Measurements from ENCODE around the gene HM13.
"Not testable (repeated sequence)": the region's sequence is repeated elsewhere in the genome, so short reads cannot be mapped to it uniquely, and the experiment has no call there.

Gene HM13

GRCh38 chr20:31514154-31515071 is at the start of gene HM13:
Gene HM13 (plus strand): TSS chr20:31514442. CDS start chr20:31514552, 110 bp downstream.
- peak; percentile 94 for DNase-seq (ENCODE audit: low read depth)

GRCh38 chr20:31470946-31471345 is 43.3 kb upstream of the HM13 start:
- DNase-seq (ENCODE audit: low read depth), result not testable (repeated sequence)

- DNase-seq (ENCODE audit: low read depth), result no peak
These were observed 41.6 kb upstream of the HM13 start for GRCh38 chr20:31472395-31473330.

GRCh38 chr20:31473331-31474096 is 40.7 kb upstream of the HM13 start:
- no peak for DNase-seq (ENCODE audit: low read depth)

GRCh38 chr20:31474097-31474436 is 40.2 kb upstream of the HM13 start:
- no peak for DNase-seq (ENCODE audit: low read depth)

GRCh38 chr20:31474758-31475427 is 39.3 kb upstream of the HM13 start, which contains the start of the genes DEFB124 and REM1:
Gene DEFB124 (minus strand): TSS chr20:31475127. CDS start chr20:31473013, 2,114 bp downstream.
Gene REM1 (plus strand): TSS chr20:31475288. CDS start chr20:31476446, 1,158 bp downstream.
- DNase-seq (ENCODE audit: low read depth), result no peak

- no peak for DNase-seq (ENCODE audit: low read depth)
These were observed 38.6 kb upstream of the HM13 start for GRCh38 chr20:31475472-31476293.

GRCh38 chr20:31476294-31476585 is 38.0 kb upstream of the HM13 start:
- DNase-seq (ENCODE audit: low read depth), result no peak

GRCh38 chr20:31476643-31477215 is 37.5 kb upstream of the HM13 start:
- DNase-seq (ENCODE audit: low read depth), result no peak

GRCh38 chr20:31484001-31484400 is 30.2 kb upstream of the HM13 start:
- DNase-seq (ENCODE audit: low read depth), result no peak

GRCh38 chr20:31485450-31486339 is 28.5 kb upstream of the HM13 start:
- peak; percentile 55 for DNase-seq (ENCODE audit: low read depth)

- no peak for DNase-seq (ENCODE audit: low read depth)
These were observed 26.1 kb upstream of the HM13 start for GRCh38 chr20:31488115-31488514.

GRCh38 chr20:31489152-31489551 is 25.1 kb upstream of the HM13 start:
- no peak for DNase-seq (ENCODE audit: low read depth)

GRCh38 chr20:31490752-31491151 is 23.5 kb upstream of the HM13 start:
- DNase-seq (ENCODE audit: low read depth), result no peak

- DNase-seq (ENCODE audit: low read depth), result peak; percentile 40
These were observed 20.1 kb upstream of the HM13 start for GRCh38 chr20:31494131-31494530.

GRCh38 chr20:31496761-31497295 is 17.4 kb upstream of the HM13 start:
- DNase-seq (ENCODE audit: low read depth), result peak; percentile 78

GRCh38 chr20:31497838-31498540 is 16.3 kb upstream of the HM13 start:
- peak; percentile 44 for DNase-seq (ENCODE audit: low read depth)

- DNase-seq (ENCODE audit: low read depth), result no peak
These were observed 13.7 kb upstream of the HM13 start for GRCh38 chr20:31500527-31500926.
